GM18526 (cell line): Measurements from ENCODE around the gene PTPRD.

Experiments
- POLR2A ChIP-seq: IDR thresholded peaks from 3 replicates; pipeline ENCODE4 v1.6.1; 2011; ENCODE audit not compliant: insufficient read length; ENCODE audit errors: extremely low read depth

Gene PTPRD

GRCh38 chr9:9395539-9395938, 1217.3 kb downstream of the PTPRD start:
- TF ChIP-seq POLR2A = no peak

GRCh38 chr9:9392755-9393154, 1220.0 kb downstream of the PTPRD start:
- no peak for TF ChIP-seq POLR2A

- no peak for TF ChIP-seq POLR2A
These were observed 1222.9 kb downstream of the PTPRD start for GRCh38 chr9:9389904-9390303.

- no peak for TF ChIP-seq POLR2A
These were observed 1225.2 kb downstream of the PTPRD start for GRCh38 chr9:9387511-9388115.

- no peak for TF ChIP-seq POLR2A
These were observed 1250.5 kb downstream of the PTPRD start for GRCh38 chr9:9362332-9362731.

GRCh38 chr9:9352877-9353481, 1259.8 kb downstream of the PTPRD start:
- no peak for TF ChIP-seq POLR2A

- no peak for TF ChIP-seq POLR2A
These were observed 1271.6 kb downstream of the PTPRD start for GRCh38 chr9:9341203-9341602.

- no peak for TF ChIP-seq POLR2A
These were observed 1275.7 kb downstream of the PTPRD start for GRCh38 chr9:9337129-9337528.

- TF ChIP-seq POLR2A = no peak
These were observed 1286.1 kb downstream of the PTPRD start for GRCh38 chr9:9326749-9327148.

GRCh38 chr9:9319007-9319406, 1293.8 kb downstream of the PTPRD start:
- no peak for TF ChIP-seq POLR2A

GRCh38 chr9:9305600-9305999, 1307.2 kb downstream of the PTPRD start:
- no peak for TF ChIP-seq POLR2A

GRCh38 chr9:9299134-9299533, 1313.7 kb downstream of the PTPRD start:
- TF ChIP-seq POLR2A = no peak

- no peak for TF ChIP-seq POLR2A
These were observed 1326.8 kb downstream of the PTPRD start for GRCh38 chr9:9286001-9286400.

- no peak for TF ChIP-seq POLR2A
These were observed 1328.6 kb downstream of the PTPRD start for GRCh38 chr9:9284201-9284600.

- TF ChIP-seq POLR2A = no peak
These were observed 1329.4 kb downstream of the PTPRD start for GRCh38 chr9:9283159-9283986.

GRCh38 chr9:9275601-9276000, 1337.2 kb downstream of the PTPRD start:
- TF ChIP-seq POLR2A = no peak

GRCh38 chr9:9257999-9258498, 1354.8 kb downstream of the PTPRD start:
- no peak for TF ChIP-seq POLR2A

GRCh38 chr9:9246726-9247125, 1366.1 kb downstream of the PTPRD start:
- TF ChIP-seq POLR2A = no peak
